PFSK-1 (cell line): ENCODE data around the gene COX4I2.

Experiments
- FOXP2 ChIP-seq: optimal IDR thresholded peaks from 2 replicates; pipeline ENCODE3; 2011; ENCODE audit warnings: borderline replicate concordance, control low read depth, inconsistent platforms; ENCODE audit not compliant: insufficient read depth; ENCODE audit errors: extremely low read length, extremely low read depth
- POLR2AphosphoS5 ChIP-seq: IDR thresholded peaks from 2 replicates; pipeline ENCODE4 v1.6.1; 2012; ENCODE audit warnings: low read depth, mild to moderate bottlenecking, control low read depth, low read length, moderate library complexity
- SIN3A ChIP-seq: IDR thresholded peaks from 2 replicates; pipeline ENCODE4 v1.6.1; 2012; ENCODE audit warnings: mild to moderate bottlenecking, low read length, moderate library complexity, borderline replicate concordance; ENCODE audit not compliant: insufficient read depth
- TAF1 ChIP-seq: IDR thresholded peaks from 2 replicates; pipeline ENCODE4 v1.6.1; 2012; ENCODE audit warnings: low read length, control low read depth, borderline replicate concordance; ENCODE audit not compliant: insufficient read depth
- TF ChIP-seq, protein P1 (sequence below), 2 experiments: IDR thresholded peaks; 2 replicates each; pipeline versions ENCODE4 v1.6.1 to v1.8.0; 2011 to 2012; ENCODE audit warnings: low read depth in 2 of 2, low read length in 2 of 2, control low read depth in 1 of 2, inconsistent platforms in 1 of 2, mild to moderate bottlenecking in 1 of 2, moderate library complexity in 1 of 2; ENCODE audit not compliant: insufficient read depth in 1 of 2

COX4I2 gene

DNA sequence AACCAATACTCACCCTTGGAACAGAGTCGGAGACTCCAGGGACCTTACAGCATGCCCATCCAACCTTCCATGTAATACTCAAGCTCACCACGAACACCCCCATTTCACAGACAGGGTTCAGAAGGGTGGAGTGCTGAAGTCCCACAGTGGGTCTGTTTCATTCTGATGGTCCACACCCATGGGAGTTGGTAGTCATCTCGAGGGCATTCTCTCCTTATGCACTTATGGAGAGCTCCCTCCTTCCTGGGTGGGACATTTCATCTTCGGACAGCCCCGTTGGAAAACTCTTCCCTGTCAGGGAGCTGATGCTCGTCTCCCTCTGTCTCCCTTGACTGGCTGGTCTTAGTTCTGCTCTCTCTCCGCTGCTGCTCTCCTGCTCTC lies 38.9 kb downstream of the COX4I2 start:
- TF ChIP-seq SIN3A (no peak), FOXP2 (no peak), TAF1 (no peak), POLR2AphosphoS5 (no peak)
- TF ChIP-seq, protein P1, sequence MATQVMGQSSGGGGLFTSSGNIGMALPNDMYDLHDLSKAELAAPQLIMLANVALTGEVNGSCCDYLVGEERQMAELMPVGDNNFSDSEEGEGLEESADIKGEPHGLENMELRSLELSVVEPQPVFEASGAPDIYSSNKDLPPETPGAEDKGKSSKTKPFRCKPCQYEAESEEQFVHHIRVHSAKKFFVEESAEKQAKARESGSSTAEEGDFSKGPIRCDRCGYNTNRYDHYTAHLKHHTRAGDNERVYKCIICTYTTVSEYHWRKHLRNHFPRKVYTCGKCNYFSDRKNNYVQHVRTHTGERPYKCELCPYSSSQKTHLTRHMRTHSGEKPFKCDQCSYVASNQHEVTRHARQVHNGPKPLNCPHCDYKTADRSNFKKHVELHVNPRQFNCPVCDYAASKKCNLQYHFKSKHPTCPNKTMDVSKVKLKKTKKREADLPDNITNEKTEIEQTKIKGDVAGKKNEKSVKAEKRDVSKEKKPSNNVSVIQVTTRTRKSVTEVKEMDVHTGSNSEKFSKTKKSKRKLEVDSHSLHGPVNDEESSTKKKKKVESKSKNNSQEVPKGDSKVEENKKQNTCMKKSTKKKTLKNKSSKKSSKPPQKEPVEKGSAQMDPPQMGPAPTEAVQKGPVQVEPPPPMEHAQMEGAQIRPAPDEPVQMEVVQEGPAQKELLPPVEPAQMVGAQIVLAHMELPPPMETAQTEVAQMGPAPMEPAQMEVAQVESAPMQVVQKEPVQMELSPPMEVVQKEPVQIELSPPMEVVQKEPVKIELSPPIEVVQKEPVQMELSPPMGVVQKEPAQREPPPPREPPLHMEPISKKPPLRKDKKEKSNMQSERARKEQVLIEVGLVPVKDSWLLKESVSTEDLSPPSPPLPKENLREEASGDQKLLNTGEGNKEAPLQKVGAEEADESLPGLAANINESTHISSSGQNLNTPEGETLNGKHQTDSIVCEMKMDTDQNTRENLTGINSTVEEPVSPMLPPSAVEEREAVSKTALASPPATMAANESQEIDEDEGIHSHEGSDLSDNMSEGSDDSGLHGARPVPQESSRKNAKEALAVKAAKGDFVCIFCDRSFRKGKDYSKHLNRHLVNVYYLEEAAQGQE (IDR thresholded peaks at IDR 0.05; ENCODE audit: insufficient read depth in 1 of 2, low read depth in 2 of 2, low read length in 2 of 2), result no peak

DNA sequence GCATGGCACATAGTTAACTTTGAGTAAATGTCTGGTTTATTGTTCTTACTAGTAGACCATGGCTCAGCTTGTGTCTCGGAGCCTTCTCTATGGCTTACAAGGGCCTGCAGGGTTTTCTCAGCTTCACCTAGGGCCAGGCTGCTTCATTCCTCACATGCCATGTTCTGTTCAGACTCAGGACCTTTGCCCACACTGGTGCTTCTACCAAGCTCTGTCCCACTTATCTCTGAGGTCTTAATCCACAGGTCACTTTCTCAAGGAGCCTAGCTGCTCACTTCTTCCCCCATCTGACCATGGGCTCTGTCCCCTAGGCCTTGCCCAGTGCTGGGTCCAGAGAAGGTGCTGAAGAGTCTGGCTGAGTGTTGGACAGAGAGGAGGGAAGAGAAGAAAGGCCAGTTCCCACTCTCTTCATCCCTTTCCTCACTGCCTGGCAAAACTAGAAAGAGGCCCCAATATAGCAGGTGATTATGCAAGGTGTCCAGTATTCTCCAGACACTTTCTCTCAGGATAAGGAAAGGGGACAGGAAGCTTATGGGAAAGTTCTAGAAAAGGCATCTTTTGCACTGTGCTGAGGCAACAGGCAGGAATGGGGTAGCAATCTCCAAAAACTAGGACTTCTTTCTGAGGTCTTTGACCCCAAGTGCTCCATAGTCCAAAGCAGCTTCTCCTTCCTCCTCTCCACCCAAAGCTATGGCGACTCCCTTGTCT lies 40.0 kb downstream of the COX4I2 start:
- TF ChIP-seq FOXP2 (no peak), TAF1 (no peak), POLR2AphosphoS5 (no peak), SIN3A (no peak)
- TF ChIP-seq, protein P1 (IDR thresholded peaks at IDR 0.05; ENCODE audit: insufficient read depth in 1 of 2, low read depth in 2 of 2, low read length in 2 of 2), result no peak

DNA sequence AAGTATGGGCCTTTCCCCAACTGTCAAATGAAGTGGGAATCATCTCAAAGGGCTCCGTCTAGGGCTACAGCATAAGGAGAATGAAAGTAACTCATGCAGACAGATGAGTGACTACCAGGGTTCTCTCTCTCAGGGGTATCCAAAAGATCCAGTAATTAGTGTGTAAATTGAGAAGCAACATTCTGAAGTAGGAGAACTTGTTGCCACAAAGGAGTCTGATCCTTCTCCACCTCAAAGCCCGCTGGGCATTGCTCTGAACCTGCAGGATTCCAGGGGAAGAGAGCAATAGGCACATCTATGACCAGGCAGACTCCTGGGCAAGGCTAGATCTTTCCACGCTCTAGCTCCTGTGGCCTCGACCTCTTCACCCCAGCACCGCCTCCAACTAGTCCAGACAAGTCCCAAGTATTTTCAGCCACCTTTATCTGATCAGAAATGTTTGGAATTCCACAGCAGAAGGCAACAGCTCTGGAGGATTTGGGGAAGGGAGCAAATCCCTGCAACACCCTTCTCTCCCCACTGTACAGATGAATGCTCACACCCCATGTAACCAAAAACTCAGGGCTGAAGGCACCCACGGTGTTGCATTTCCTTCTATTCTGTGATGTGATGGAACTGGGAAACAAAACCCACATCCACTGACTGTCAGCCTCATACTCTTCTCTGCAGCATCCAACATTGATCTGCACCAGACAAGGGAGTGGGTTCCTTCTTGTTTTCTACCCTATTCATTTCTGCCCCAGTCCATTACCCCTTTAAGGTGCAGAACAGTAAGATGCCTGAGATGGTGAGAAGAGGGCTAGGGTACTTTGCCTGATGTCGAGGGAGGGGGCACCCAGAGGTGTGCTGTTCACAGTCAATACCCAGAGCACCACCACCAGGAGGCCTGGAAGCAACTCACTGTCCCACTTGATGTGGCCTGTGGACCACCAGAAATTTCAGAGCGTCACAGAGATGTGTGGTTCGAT lies 41.0 kb downstream of the COX4I2 start:
- no peak for TF ChIP-seq POLR2AphosphoS5
- no peak for TF ChIP-seq FOXP2
- TF ChIP-seq, protein P1 (IDR thresholded peaks at IDR 0.05; ENCODE audit: insufficient read depth in 1 of 2, low read depth in 2 of 2, low read length in 2 of 2), result no peak
- no peak for TF ChIP-seq TAF1
- no peak for TF ChIP-seq SIN3A

DNA sequence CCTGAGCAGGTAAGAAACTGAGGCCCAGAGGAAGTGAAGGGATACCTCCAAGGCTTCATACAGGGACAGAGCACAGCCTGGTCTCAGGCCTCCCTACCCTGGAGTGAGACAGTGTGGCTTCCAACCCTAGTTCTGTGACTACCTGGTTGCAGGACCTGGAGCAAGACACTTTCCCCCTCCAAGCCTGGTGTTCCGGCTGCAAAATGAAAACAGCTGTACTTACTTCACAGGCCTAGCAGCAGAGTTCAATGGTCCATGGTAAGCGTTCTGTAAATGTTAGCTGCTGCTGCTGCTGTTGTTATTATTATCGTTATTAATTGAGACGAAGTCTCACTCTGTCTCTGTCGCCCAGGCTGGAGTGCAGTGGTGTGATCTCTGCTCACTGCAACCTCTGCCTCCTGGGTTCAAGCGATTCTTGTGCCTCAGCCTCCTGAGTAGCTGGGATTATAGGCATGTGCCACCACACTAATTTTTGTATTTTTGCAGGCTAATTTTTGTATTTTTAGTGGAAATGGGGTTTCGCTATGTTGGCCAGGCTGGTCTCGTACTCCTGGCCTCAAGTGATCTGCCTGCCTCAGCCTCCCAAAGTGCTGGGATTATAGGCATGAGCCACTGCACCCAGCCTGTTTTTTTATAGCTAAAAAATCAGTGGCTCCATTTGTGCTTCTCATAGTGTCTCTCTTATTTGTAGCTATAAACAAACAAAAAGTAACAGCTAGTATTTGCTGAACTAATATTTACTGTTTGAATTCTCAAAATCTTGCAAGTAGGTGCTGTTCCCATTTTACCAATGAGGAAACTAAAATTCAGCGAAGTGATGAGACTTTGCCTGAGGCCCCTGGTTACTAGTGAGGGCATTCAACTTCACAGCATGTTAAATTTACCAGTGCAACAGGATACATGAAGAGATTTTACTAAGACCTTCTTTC lies 41.9 kb downstream of the COX4I2 start:
- no peak for TF ChIP-seq TAF1
- no peak for TF ChIP-seq POLR2AphosphoS5
- TF ChIP-seq, protein P1 (IDR thresholded peaks at IDR 0.05; ENCODE audit: insufficient read depth in 1 of 2, low read depth in 2 of 2, low read length in 2 of 2), result no peak
- no peak for TF ChIP-seq SIN3A
- TF ChIP-seq FOXP2, result no peak
